HG02970 (cell line): ENCODE results near the gene LGALS3.

ENCODE experiments used
- ATAC-seq: cut with Tn5 transposase; IDR thresholded peaks from one replicate; pipeline ENCODE4 v1.9.1; 2021; ENCODE audit warnings: mild to moderate bottlenecking, moderate library complexity, moderate number of reproducible peaks; ENCODE audit not compliant: unreplicated experiment, low FRiP score

Gene LGALS3

GRCh38 chr14:55128386-55129085 lies 516 bp upstream of the LGALS3 start:
- no peak for ATAC-seq

DNA sequence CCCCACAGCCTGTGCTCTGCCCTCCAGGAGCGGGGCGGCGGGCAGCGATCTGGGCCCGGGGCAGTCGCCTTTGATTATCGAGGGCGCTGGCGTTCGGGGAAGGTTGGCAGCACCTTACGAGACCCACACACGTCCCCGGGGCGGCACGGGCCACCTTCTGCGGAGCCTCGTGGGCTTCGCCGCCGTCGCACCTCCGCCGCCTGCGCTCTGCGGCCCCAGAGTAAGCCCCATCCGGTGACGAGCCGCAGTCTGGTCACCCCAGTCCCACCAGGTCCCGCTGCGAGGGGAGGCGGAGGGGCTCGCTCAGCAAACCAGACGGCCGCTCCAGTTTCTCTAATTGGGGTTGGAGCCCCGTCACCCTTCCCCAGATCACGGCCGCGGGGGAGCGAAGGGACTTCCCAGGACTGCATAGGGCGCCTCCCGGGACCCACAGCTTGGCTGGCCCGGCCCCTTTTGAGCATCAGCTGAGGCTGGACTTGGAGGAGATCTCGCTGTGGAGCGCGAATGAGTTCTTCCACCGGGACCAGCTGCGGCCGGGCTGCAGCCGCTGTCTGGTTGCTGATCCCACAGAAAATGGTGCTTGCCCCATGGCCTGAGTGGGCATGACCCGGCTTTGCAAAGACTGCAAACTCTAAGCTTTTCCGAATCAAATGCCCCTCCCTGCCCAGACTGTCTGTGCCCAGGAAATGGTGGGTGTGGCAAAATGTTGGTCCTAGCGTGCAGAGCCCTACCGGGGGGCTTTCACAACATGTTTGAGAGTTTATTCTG lies 560 bp downstream of the LGALS3 start:
- peak; percentile 32 for ATAC-seq

GRCh38 chr14:55130196-55130550 lies 1.1 kb downstream of the LGALS3 start:
- ATAC-seq = no peak

DNA sequence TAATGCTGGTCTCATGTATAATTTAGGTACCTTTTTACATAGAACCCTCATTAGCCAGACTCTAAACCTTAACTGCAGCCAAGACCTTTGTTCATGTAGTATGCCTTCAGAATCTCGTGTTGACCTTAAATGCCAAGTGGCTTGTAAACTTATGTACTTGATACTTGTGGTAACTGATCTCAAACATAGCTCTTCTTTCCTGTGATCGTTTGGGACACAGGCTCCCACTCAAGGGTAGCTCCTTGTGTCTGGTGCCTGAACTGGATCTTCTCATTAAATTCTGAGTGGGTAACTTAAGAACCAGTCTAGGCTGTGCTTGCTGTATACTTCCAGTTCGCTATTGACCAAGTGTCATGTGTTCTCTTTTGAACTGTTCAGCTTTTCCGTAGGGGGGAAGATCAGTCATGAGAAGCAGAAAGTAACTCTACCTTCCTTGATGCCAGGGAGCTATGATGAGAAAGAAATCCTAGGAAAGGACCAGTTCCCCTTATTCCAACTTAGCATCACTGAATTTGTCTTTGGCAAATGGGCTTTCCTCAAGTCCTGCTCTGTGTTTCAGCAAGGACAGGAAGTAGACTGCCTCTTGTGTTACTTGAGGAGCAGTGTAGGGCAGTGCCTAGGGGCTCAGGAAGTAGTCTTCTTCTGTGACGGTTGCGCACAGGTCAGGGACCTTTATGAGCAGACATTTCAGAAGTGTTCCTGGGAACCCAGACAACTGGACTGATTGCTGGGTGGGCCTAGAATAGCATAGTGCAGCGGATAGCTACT lies 2.5 kb downstream of the LGALS3 start:
- ATAC-seq = no peak

- ATAC-seq = no peak
Observed at GRCh38 chr14:55133416-55133815, 4.4 kb downstream of the LGALS3 start.

DNA sequence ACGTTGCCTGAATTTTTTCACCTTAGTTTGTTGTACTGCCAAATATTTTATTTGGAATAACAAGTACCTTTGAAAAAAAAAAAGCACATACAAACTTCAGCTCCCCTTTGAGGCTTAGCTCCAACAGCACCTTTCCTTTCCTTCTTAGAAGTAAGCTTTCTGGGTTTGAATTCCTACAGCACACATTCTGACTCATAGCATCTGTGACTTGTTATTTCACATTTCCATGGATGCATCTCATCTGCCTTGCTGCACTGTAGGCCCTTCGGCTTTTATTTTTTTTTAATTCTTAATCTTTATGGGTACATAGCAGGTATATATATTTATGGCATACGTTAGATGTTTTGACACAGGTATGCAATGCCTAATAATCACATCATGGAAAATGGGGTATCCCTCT lies 7.2 kb downstream of the LGALS3 start:
- ATAC-seq = no peak

GRCh38 chr14:55136885-55137786 lies 8.1 kb downstream of the LGALS3 start:
- no peak for ATAC-seq

- ATAC-seq = no peak
Observed at GRCh38 chr14:55138091-55138490, 9.0 kb downstream of the LGALS3 start.

DNA sequence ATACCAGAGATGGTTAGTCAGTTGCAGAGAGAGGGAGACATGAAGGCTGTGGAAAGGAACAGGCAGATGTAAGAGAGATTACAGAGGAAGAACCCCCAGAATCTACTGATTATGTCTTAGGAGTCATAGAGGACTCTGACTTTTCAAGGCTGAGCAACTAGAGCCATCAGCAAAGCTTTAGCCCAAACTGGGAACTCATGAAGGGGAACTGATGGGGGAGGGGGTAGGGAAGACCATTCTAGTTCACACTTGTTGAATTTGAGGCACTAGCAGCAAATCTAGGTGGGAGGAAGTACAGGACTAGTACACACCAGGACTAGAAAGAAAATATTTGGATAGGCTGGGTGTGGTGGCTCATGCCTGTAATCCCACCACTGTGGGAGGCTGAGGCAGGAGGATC lies 10.1 kb downstream of the LGALS3 start:
- no peak for ATAC-seq

- ATAC-seq = no peak
Observed at GRCh38 chr14:55139696-55140509, 10.9 kb downstream of the LGALS3 start.

- ATAC-seq = no peak
Observed at GRCh38 chr14:55141825-55142224, 12.8 kb downstream of the LGALS3 start.

- no peak for ATAC-seq
Observed at GRCh38 chr14:55142466-55142865, 13.4 kb downstream of the LGALS3 start.

GRCh38 chr14:55146425-55146824 lies 17.4 kb downstream of the LGALS3 start:
- ATAC-seq = no peak

DNA sequence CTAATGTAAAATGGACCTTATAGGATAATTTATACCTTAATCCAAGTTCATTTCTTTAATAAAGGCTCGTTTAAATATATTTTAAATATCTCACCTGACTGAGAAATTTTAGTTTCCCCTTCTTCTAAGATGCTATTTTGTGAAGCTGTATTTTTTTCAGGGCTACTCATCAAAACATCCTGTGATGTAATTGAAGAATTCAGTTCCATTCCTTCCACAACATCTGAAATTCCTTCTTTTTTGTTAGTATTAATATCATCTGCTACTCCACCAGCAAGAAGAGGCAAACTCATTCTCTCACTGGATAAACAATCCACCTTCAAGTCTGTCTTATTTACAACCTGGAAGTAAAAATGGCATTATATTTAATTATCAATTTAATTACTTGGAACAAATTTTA lies 22.5 kb downstream of the LGALS3 start:
- ATAC-seq = no peak

DNA sequence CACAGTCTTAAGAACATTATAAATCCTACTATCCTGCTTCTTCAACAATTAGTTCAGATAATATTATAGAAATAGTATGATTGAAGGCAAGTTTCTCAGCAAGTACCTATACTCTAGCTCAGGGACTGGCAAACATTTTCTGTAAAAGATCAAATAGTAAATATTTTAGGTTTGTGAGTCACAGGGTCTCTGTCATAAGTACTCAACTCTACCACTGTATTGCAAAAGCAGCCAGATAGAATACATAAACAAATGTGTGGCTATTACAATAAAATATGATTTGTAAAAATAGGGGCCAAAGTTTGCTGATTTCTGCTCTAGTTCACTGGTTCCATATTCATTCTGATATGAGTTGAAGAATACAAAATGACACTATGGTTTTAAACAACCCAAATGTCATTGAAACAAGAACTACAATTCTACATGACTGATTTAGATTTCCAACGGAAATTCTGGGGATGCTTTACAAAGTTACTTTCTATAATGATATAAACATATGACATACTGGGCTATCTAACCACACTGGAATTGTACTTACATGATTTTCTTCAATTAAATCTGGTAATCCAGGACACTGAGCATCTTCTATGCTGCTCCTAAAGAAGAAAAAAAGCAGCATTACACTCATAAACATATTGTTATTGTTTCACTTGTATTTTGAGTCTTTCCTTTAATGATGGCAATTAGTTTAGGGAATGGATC lies 23.2 kb downstream of the LGALS3 start:
- no peak for ATAC-seq

DNA sequence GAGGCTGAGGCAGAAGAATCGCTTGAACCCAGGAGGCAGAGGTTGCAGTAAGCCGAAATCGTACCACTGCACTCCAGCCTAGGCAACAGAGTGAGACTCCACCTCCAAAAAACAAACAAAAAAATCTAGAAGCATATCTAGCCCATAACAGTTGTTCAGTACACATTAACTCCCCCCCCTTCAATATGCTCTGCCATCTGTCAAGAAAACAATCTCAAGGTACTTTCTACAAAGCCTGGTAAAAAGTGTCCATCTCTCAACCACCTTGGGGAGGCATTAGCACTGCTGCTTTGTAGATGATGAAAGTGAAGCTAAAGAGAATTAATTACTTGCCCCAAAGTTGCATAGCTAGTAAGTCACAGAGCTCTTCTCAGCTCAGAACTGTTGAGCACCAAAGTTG lies 24.9 kb downstream of the LGALS3 start:
- no peak for ATAC-seq

- ATAC-seq = no peak
Observed at GRCh38 chr14:55157080-55157479, 28.0 kb downstream of the LGALS3 start.

DNA sequence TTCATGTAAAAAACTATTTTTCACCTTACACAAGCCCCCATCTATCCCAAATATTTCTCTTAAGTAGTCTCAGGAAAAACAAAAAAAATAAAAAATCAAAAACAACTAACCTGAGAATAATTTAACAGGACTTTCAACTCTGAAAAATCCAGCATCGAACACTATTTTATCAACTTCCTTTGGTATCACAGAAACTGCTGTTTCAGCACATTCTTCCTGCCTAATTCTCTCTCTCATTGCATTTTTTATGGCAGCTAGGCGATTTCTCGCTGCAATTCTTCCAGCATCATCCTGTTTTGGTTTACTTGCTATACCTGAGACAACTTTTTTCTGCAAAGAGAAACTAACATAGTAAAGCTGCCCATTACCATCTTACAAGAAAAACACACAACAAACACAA lies 29.4 kb downstream of the LGALS3 start:
- ATAC-seq = no peak

- ATAC-seq = no peak
Observed at GRCh38 chr14:55160989-55161388, 31.9 kb downstream of the LGALS3 start.
